HG03575 (cell line): ENCODE results near the gene GP1BB.

Experiments used
- ATAC-seq: cut with Tn5 transposase; IDR thresholded peaks from one replicate; pipeline ENCODE4 v1.9.1; 2021; ENCODE audit not compliant: unreplicated experiment, insufficient number of reproducible peaks, low FRiP score; ENCODE audit errors: extremely low read depth

The GP1BB gene

GRCh38 chr22:19735665-19736510, 12.5 kb downstream of the GP1BB start:
- ATAC-seq, result no peak

GRCh38 chr22:19737846-19738663, 14.7 kb downstream of the GP1BB start:
- no peak for ATAC-seq

DNA sequence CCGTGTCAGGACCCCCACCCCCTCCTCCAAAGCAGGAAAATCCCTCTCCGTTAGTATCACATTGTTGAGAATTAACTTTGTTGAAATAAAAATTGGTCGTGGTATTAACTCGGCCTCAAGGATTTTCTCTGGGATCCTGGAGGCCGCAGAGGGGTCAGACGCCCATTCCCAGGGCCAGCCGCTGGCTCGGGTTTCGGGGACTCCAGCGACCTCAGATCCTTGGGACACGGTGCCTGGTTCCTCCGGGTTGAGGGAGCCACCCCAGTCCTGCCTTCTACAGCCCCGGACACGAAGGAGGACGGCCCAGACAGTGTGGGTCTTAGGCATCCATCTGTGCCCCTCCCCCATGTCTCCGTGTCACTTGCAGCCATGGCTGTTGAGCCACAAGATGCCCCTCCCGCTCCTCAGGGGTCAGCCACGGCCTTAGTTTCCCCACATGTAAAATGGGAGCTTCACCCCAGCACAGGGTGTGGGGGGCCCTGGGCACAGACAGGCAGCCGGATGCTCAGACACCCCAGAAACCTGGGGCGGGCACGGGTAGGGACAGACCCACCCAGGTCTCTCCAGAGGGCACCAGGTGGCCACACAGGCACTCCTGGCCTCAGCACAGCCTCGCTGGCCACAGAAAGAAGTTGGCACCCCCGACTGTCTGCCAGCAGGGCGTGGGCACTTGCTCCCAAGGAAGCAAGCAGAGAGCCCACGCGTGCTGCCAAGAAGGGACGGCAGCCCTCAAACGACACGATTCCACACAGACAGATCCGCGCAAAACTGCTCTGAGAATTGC, 15.5 kb downstream of the GP1BB start:
- ATAC-seq, result no peak

- no peak for ATAC-seq
Observed at GRCh38 chr22:19739448-19739895, 16.1 kb downstream of the GP1BB start.

DNA sequence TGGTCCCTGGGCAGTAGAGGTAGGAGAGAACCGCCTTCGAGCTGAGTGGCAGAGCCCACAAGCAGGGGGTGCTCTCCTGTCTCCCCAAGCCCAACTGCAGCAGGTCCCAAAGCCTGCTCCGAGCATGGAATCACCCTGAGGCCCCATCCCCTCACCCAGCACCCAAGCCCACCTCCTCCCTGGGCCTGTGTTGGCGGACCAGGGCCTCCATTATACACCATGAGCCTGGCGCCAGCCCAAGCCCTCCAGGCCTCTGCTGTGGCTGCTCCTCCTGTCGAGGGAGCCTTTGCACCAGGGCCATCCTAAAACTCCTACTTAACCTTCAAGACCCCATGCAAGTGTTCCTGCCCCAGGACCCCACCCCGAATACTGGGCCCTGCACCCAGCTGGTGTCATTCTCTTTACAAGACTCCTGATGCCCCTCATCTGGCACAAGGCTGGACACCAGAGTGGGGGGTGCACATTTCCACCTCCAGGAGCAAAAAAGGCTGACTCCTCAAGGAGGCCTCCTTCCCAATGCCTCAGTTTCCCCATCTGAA, 16.6 kb downstream of the GP1BB start:
- no peak for ATAC-seq

- ATAC-seq, result no peak
Observed at GRCh38 chr22:19740586-19740985, 17.2 kb downstream of the GP1BB start.

DNA sequence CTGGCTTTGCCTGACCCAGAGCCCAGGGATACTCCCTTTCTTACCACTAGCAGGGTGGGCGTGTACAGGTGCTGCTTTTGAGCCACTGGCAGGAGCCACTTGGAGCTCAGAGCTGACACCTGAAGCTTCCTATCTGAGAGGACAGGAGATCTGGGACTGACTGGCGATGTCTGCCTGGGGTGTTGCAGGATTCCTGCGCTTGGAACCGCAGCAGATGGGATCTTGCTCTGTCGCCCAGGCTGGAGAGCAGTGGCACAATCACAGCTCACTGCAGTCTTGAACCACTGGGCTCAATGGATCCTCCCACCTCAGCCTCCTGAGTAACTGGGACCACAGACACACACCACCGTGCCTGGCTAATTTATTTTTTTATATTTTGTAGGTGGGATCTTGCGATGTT, 17.7 kb downstream of the GP1BB start:
- ATAC-seq, result no peak

GRCh38 chr22:19742160-19743066, 19.1 kb downstream of the GP1BB start:
- no peak for ATAC-seq

DNA sequence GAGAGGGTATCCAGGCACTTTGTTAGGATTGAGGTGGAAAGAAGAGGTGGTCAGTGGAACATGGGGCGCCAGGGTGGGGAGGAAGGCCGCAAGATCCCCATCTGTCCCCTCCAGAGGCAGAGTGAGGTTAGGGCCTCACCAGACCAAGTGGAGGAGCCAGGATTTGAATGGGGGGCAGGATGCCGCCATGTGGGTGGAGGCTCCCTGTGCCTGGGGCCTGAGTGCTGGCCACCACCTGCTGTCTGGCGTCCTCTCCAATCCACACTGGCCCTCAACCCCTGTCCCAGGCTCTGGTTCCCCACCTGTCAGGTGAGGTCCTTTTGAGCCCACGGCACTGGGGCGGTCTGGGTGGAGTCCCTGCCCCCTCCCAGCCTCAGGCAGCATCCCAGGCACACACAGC, 19.7 kb downstream of the GP1BB start:
- no peak for ATAC-seq

DNA sequence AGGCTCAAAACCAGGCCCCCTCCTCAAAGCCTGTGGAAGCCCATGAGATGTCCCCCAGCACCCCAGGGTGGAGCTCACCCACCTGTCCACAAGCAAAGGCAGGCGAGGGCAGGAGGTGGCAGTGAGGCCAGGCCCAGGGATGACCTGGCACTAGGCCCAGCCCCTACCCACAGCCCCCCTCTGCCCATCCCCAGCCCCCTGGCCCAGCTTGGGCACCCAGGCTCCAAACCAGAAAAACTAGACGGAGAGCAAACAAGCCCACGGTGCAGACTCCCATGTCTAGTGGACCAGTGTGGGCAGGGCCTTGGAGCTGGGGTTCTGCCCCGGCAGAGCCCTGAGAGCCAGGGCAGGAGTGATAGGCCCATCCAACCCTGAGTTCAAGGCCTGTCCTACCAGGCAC, 20.3 kb downstream of the GP1BB start:
- no peak for ATAC-seq

- no peak for ATAC-seq
Observed at GRCh38 chr22:19744350-19745006, 21.1 kb downstream of the GP1BB start.

DNA sequence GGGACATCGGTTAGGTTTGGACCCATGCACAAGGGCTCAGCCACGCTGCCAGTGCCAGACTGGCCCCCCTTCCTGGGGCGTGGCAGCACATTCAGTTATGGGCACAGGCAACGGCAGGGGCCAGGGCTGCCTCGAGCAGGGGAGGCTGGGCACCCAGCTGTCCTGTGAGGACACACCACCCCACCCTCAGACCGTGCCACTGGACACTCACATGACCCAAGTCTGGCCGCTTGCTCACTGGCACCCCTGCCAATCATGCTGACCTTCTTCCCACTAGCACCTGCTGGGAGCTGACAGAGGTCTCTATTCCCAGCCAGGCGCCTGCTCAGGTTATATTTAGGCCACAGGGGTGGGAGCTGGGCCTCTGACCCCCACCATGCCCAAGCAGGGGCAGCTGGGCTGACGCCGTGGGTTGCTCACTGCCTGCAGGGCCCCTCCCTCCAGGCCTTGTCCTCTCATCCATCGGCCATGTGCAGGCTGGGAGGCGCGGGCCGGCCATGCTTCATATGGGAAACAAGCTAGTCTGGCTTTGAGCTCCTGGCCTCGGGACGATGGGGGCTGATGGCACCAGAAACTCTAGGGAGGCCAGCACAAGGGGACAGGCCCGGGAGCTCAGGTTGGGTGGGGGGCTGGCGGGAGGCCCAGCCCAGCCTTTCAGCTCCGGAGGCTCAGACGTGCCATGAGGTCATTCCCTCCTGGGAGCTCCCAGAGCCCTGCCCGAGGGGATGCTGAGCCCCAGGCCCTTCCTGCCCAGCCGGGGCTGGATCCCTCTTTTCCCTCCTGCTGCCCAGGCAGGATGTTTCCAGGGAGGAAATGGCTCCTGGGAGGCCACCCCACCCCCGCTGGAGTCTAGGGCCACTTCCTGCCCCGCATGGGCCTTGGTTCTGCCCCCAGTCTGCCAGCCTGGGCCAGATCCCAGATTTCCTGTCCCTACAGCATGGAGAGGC, 22.1 kb downstream of the GP1BB start:
- ATAC-seq, result no peak

DNA sequence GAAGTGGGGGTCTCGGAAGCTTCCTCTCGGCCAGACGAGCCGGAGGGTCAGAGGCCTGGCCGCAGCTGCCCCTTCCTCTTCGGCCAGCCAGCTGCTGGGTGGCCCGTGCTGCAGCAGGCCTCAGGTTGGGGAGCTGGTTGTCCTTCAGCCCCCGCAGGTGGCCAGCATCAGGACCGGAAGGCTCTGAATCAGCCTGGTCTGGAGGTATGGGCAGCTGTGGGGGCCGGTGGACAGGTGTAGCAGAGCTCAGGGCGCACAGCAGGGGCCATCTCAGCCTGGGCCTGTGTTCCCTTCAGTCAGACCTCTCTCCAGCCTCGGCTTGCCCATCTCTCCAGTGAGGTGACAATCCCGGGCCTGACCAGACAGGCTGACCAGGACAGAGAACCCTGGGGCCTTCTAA, 23.4 kb downstream of the GP1BB start:
- no peak for ATAC-seq

DNA sequence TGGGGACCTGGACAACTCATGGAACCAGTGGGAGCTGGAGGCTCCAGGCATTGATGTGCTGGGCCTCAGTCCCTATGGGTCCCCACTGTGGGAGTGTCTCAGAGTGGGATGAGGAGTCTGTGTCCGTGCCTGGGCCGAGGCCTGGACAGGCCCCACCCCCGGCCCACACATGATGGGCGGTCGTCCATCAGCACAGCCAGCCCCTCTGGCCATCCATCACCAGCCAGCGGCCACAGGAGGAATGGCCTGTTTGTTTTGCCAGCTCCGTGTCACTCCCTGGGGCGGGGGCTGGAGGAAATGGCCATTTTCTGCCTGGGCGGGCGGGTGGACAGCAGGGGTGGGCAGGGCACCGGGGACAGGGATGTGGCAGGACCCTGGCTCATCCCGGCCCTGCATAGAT, 24.2 kb downstream of the GP1BB start:
- ATAC-seq, result no peak

- ATAC-seq, result no peak
Observed at GRCh38 chr22:19748139-19748538, 24.8 kb downstream of the GP1BB start.

DNA sequence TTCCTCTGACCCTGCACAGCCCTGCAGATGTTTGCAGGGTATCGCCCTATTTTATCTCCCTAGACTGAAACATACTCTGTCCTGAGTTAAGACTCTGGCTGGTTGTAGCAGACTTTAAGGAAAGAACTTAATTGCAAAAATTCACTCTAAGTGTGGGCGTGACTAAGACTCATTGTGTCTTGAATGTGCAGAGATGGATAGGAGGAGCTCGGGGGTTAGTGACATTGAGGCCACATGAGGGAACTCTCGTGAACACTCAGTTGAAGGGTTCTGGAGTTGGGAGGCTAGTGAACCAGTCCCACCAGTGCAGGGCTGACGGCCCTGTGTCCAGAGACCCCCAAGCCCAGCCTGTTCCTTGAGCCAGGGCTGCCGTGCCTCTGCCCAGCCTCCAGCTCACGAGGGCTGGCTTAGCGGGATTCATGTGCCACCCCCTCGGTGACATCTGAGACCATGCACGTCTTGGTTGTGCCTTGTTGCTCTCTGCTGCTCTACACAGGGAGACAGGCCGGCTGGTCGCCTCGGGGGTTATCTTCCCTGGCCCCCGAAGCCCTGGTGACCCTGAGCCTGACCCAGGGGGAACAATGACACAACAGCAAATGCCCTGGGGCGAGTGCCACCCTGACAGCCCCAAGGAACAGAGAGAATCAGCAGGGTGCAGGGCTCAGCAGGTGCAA, 25.8 kb downstream of the GP1BB start:
- no peak for ATAC-seq
